AG09309 (cell line): Measurements from ENCODE around the gene GRIN1.

Experiments used
- DNase-seq: peaks from one replicate; pipeline ENCODE4 v3.0.0-alpha.2; 2010; ENCODE audit warnings: low read depth
- H3K4me3 ChIP-seq: 2 replicates; pipeline ENCODE4 v1.5.1; 2011; ENCODE audit warnings: mild to moderate bottlenecking, low read depth, low read length, moderate library complexity; ENCODE audit not compliant: control insufficient read depth
- TF ChIP-seq, protein P1 (sequence below): IDR thresholded peaks from 2 replicates; pipeline ENCODE4 v1.5.1; 2011; ENCODE audit warnings: mild to moderate bottlenecking, low read depth, low read length, inconsistent platforms; ENCODE audit not compliant: insufficient read depth, control insufficient read depth; ENCODE audit errors: missing control alignments

The GRIN1 gene

GRCh38 chr9:137099231-137099630, 39.7 kb upstream of the GRIN1 start:
- no peak overlapping the region for H3K4me3 ChIP-seq
- TF ChIP-seq, protein P1, sequence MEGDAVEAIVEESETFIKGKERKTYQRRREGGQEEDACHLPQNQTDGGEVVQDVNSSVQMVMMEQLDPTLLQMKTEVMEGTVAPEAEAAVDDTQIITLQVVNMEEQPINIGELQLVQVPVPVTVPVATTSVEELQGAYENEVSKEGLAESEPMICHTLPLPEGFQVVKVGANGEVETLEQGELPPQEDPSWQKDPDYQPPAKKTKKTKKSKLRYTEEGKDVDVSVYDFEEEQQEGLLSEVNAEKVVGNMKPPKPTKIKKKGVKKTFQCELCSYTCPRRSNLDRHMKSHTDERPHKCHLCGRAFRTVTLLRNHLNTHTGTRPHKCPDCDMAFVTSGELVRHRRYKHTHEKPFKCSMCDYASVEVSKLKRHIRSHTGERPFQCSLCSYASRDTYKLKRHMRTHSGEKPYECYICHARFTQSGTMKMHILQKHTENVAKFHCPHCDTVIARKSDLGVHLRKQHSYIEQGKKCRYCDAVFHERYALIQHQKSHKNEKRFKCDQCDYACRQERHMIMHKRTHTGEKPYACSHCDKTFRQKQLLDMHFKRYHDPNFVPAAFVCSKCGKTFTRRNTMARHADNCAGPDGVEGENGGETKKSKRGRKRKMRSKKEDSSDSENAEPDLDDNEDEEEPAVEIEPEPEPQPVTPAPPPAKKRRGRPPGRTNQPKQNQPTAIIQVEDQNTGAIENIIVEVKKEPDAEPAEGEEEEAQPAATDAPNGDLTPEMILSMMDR: no peak
- DNase-seq: no peak

DNA sequence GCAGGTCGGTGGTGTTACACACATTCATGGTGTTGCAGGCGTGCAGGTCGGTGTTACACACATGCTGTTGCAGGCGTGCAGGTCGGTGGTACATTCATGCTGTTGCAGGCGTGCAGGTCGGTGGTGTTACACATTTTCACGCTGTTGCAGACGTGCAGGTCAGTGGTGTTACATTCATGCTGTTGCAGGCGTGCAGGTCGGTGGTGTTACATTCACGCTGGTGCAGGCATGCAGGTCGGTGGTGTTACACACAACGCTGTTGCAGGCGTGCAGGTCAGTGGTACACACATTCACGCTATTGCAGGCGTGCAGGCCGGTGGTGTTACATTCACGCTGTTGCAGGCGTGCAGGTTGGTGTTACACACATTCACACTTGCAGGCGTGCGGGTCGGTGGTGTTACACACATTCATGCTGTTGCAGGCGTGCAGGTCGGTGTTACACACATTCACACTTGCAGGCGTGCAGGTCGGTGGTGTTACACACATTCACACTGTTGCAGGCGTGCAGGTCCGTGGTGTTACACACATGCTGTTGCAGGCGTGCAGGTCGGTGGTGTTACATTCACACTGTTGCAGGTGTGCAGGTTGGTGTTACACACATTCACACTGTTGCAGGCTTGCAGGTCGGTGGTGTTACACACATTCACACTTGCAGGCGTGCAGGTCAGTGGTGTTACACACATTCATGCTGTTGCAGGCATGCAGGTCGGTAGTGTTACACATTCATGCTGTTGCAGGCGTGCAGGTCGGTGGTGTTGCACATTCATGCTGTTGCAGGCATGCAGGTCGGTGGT, 35.6 kb upstream of the GRIN1 start:
- no peak for DNase-seq
- no peak overlapping the region for H3K4me3 ChIP-seq
- TF ChIP-seq, protein P1: no peak

GRCh38 chr9:137105814-137106661, 32.9 kb upstream of the GRIN1 start:
- H3K4me3 ChIP-seq: no peak overlapping the region
- TF ChIP-seq, protein P1: no peak
- no peak for DNase-seq

GRCh38 chr9:137106662-137107250, 32.2 kb upstream of the GRIN1 start:
- no peak for DNase-seq
- no peak overlapping the region for H3K4me3 ChIP-seq
- TF ChIP-seq, protein P1: no peak

GRCh38 chr9:137107312-137107921, 31.5 kb upstream of the GRIN1 start:
- TF ChIP-seq, protein P1: no peak
- H3K4me3 ChIP-seq: no peak overlapping the region
- DNase-seq: no peak

DNA sequence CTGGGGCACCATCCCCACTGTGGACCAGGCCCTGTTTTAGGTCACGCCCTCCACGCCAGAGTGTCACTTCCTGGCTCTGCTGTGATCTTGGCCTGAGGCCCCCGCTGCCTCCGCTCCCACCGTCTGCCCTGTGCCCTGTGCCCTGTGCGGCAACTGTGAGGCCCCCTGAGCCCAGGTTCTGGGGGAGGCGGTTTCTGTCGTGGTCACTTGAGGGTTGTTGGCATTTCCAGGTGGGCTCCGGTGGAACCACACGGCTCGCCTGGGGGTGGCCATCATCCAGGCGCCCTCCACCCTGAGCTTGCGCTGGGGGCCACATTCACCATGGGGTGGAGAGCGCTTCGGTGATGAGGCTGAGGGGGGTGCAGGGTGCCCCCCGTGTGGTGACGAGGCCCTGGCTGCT, 31.0 kb upstream of the GRIN1 start:
- no peak for DNase-seq
- no peak overlapping the region for H3K4me3 ChIP-seq
- TF ChIP-seq, protein P1: no peak
